H1 (cell line): ENCODE measurements around the gene TCFL5. TPM values are rescaled to one million over a fixed set of nuclear protein-coding genes. Genes with fewer than 3 reads are reported as not detected.

Experiments used
- BRCA1 ChIP-seq: IDR thresholded peaks from 2 replicates; pipeline ENCODE4 v1.6.1; 2012; ENCODE audit warnings: low read depth, low read length, improper control_type of control experiment
- CBX5 ChIP-seq: fragments of 300-800, 300-1000 bp; sonication (generic); IDR thresholded peaks from 2 replicates; pipeline ENCODE4 v1.7.1; 2016; ENCODE audit warnings: antibody characterized with exemption, low read length, low read depth
- CHD7 ChIP-seq: fragments of 300-600 bp; sonication (generic); IDR thresholded peaks from 2 replicates; pipeline ENCODE4 v1.7.1; 2012; ENCODE audit warnings: low read length, moderate library complexity, mild to moderate bottlenecking, inconsistent platforms; ENCODE audit not compliant: insufficient replicate concordance
- EP300 ChIP-seq, 2 experiments: IDR thresholded peaks; 1 replicate in 1 of 2; 2 replicates in 1 of 2; pipeline ENCODE4 v1.6.1; 2011 to 2012; ENCODE audit warnings: low read depth in 2 of 2, low read length in 2 of 2, mild to moderate bottlenecking in 2 of 2, borderline replicate concordance in 1 of 2, inconsistent platforms in 1 of 2, moderate library complexity in 1 of 2
- GABPA ChIP-seq: IDR thresholded peaks from 2 replicates; pipeline ENCODE4 v1.6.1; 2011; ENCODE audit warnings: mild to moderate bottlenecking, low read length, moderate library complexity, borderline replicate concordance; ENCODE audit not compliant: insufficient read depth
- JUN ChIP-seq: IDR thresholded peaks from 2 replicates; pipeline ENCODE4 v1.6.1; 2011; ENCODE audit warnings: low read depth, mild to moderate bottlenecking, improper control_type of control experiment, low read length
- MAX ChIP-seq: IDR thresholded peaks from 2 replicates; pipeline ENCODE4 v1.6.1; 2012; ENCODE audit warnings: inconsistent platforms
- SAP30 ChIP-seq: fragments of 300-600 bp; sonication (generic); IDR thresholded peaks from 2 replicates; pipeline ENCODE4 v1.7.1; 2012; ENCODE audit warnings: low read length, moderate library complexity, mild to moderate bottlenecking, inconsistent platforms; ENCODE audit not compliant: insufficient read depth, insufficient replicate concordance
- polyA plus RNA-seq, 7 experiments: library from polyadenylated mRNA; depleted of rRNA in 3 of 7; stranded (reverse) in 5 of 7; unstranded in 2 of 7; fragments of >200 nt in 5 of 7; fragments of 200-250 nt in 2 of 7; gene quantifications; 1 replicate in 5 of 7; 2 replicates in 1 of 7; 4 replicates in 1 of 7; pipeline versions ENCODE4 v1.2.1 to v1.2.3, GENCODE V29; 2011 to 2013; ENCODE audit warnings: missing spikeins in 2 of 7, mixed read lengths in 2 of 7
- total RNA-seq: library from RNA; stranded (reverse); fragmentation: NEBNext Ultra II Directional; extraction: Animal tissue kit (Norgen Biotek cat#: 25700); gene quantifications from 2 replicates; pipeline ENCODE4 v1.2.1, GENCODE V29; 2021

TCFL5 gene
- total and polyA plus RNA-seq, 2 of the 8 experiments (the other 6 are each of a cell fraction or from before 2014, with no cell fraction given) = 6.2 to 15.0 TPM

GRCh38 chr20:62832951-62833391, 28.7 kb downstream of the TCFL5 start (continued):
- TF ChIP-seq CHD7 = no peak
- no peak for TF ChIP-seq GABPA
- no peak for TF ChIP-seq BRCA1
- TF ChIP-seq EP300 (IDR thresholded peaks at IDR 0.05; ENCODE audit: borderline replicate concordance in 1 of 2, low read depth in 2 of 2, low read length in 2 of 2) = no peak
- TF ChIP-seq JUN = no peak
- TF ChIP-seq SAP30 = no peak
- no peak for TF ChIP-seq CBX5
- no peak for TF ChIP-seq MAX
